Bronchial epithelial cell (primary cell): Measurements from ENCODE around the gene PKP3. TPM values are rescaled to one million over a fixed set of nuclear protein-coding genes. Genes with fewer than 3 reads are reported as not detected.

Experiments used
- DNase-seq: peaks from one replicate; pipeline ENCODE4 v3.0.0-alpha.2; 2010; ENCODE audit warnings: low read depth
- FAIRE-seq: peaks from 2 replicates; lab custom pipeline; 2011; peaks lifted over from hg19 to GRCh38; lab: Jason Lieb, UNC
- H3K27me3 ChIP-seq: 2 replicates; pipeline ENCODE4 v1.5.1; 2011; ENCODE audit warnings: low read length; ENCODE audit not compliant: control insufficient read depth, insufficient read depth
- H3K36me3 ChIP-seq: 2 replicates; pipeline ENCODE4 v1.5.1; 2011; ENCODE audit warnings: low read length; ENCODE audit not compliant: control insufficient read depth, insufficient read depth
- H3K4me3 ChIP-seq: 2 replicates; pipeline ENCODE4 v1.5.1; 2011; ENCODE audit warnings: mild to moderate bottlenecking, low read depth, low read length, control low read depth
- total RNA-seq: library from RNA; depleted of rRNA; stranded (reverse); fragments of >200 nt; gene quantifications from 2 replicates; pipeline ENCODE4 v1.2.1, GENCODE V29; 2014
- TF ChIP-seq, protein P1 (sequence below): IDR thresholded peaks from 2 replicates; pipeline ENCODE4 v1.5.1; 2011; ENCODE audit warnings: mild to moderate bottlenecking, moderate library complexity, low read length, control low read depth, inconsistent platforms; ENCODE audit not compliant: insufficient read depth, severe bottlenecking

PKP3 gene
- total RNA-seq, 1 donor from 2014 or later: 231 TPM

DNA sequence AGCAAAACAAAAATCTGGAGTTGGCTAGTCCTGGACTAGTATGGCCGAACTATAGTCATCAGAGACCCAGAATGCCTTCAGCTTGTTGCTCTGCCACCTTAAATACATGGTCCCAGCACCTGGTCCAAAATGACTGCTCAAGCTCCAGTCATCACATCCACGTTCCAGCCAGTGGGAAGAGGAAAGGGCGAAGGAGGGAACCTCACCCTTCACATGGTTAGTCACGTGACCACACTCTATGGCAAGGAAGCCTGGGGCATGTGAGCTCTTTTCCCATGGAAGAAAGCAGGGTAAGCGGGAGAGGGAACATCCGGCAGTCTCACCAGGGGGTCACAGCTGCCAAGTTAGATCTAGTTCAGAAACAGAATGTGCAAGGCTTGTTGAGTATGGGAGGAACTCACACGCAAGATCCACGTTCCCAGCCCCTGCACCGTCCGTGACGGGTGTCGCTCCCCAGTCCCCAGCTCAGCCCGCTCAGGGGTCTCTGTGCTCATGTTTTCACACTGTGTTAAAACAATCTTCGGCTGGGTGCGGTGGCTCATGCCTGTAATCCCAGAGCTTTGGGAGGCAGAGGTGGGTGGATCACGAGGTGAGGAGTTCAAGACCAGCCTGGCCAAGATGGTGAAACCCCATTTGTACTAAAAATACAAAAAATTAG lies 49.7 kb downstream of the PKP3 start:
- TF ChIP-seq, protein P1, sequence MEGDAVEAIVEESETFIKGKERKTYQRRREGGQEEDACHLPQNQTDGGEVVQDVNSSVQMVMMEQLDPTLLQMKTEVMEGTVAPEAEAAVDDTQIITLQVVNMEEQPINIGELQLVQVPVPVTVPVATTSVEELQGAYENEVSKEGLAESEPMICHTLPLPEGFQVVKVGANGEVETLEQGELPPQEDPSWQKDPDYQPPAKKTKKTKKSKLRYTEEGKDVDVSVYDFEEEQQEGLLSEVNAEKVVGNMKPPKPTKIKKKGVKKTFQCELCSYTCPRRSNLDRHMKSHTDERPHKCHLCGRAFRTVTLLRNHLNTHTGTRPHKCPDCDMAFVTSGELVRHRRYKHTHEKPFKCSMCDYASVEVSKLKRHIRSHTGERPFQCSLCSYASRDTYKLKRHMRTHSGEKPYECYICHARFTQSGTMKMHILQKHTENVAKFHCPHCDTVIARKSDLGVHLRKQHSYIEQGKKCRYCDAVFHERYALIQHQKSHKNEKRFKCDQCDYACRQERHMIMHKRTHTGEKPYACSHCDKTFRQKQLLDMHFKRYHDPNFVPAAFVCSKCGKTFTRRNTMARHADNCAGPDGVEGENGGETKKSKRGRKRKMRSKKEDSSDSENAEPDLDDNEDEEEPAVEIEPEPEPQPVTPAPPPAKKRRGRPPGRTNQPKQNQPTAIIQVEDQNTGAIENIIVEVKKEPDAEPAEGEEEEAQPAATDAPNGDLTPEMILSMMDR: no peak
- H3K36me3 ChIP-seq: no peaks in the 10 kb centered on the region
- DNase-seq (no peak), FAIRE-seq (peak; percentile 7)
- no peak overlapping the region for H3K4me3 ChIP-seq
- H3K27me3 ChIP-seq: no peaks in the 10 kb centered on the region

DNA sequence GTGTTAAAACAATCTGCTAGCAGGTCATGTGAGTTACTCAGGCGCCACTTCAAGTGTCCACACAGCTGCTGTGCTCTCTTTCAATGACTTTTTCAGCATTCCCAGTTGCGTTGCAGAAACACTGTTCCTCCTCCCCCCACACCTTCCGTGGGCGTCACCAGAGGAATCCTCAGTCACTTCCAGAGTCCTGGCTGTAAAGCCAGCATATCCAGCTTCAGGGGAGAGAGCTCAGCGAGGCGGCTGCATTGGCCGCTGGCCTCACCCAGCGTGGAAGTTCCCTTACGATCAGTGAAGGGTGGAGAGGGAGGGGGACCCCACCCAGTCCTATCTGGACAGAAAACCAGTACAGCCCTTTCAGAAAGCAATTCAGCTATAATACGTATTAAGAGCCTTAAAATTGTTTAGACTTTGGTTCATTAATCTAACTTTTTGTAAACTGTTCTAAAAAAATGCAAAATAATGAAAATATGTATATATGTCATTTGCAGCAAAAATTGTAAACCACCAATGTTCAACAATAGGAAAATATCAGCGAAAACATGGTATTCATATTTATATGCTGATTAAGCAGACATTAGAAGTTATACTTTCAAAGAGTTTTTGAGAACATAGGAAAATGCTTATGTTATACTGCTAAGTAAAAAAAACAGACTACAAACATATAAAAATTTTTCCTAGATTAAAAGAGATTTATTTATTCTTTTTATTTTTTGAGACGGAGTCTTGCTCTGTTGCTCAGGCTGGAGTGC lies 50.6 kb downstream of the PKP3 start:
- DNase-seq (peak; percentile 33), FAIRE-seq (no peak)
- Histone ChIP-seq H3K4me3 (no peak overlapping the region), H3K27me3 (no peaks in the 10 kb centered on the region), H3K36me3 (no peaks in the 10 kb centered on the region)
- TF ChIP-seq, protein P1: no peak

- DNase-seq: no peak
- H3K27me3 ChIP-seq: no peaks in the 10 kb centered on the region
- H3K4me3 ChIP-seq: no peak overlapping the region
- no peak for FAIRE-seq
- TF ChIP-seq, protein P1: no peak
- no peaks in the 10 kb centered on the region for H3K36me3 ChIP-seq
Observed at GRCh38 chr11:445765-446588, 52.0 kb downstream of the PKP3 start.

- peak; percentile 71 for DNase-seq
- H3K27me3 ChIP-seq: no peaks in the 10 kb centered on the region
- TF ChIP-seq, protein P1: no peak
- no peak for FAIRE-seq
- no peak overlapping the region for H3K4me3 ChIP-seq
- H3K36me3 ChIP-seq: no peaks in the 10 kb centered on the region
Observed at GRCh38 chr11:446891-447290, 52.9 kb downstream of the PKP3 start.

DNA sequence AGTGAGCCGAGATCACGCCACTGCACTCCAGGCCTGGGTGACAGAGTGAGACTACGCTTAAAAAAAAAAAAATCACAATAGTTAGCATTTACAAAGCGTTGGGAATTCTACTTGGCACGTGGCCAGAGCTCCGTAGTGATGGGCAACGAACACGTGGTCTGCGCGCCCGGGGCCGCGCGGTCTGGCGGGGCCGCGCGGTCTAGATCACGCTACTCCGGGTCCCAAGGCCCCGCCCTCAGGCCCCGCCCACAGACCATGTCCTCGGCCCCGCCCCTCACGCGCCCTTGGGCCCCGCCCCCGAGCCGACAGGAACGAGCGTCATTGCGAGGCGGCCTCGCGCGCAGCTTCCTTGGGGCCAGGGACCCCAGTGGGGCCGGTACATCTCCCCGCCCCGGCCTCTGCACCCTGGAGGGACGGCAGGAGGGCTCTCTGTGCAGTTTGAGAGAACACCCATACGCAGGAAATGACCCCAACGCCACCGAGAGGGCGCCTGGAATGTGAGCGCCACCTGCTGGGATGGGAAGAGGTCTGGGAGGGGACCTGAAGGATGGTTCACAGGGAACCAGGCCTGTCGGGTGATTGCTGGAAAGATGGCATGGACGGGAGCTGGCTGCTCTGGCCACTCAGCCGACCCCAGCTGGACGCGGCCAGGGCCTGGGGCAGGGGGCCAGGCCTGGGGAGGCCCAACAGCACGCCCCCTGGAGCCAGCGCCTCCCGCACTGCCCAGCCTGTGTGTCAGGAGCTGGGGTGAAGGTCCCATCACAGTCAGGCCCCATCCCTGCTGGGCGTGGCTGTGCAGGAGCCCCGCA lies 54.1 kb downstream of the PKP3 start:
- FAIRE-seq: no peak
- TF ChIP-seq, protein P1: peak; percentile 95

More for the DNA sequence above, 54.1 kb downstream of the PKP3 start:
- Histone ChIP-seq H3K27me3 (no peaks in the 10 kb centered on the region), H3K36me3 (peaks cover 6% of the 10 kb centered on the region), H3K4me3 (peak overlapping the region; percentile 70)
- DNase-seq: peak; percentile 67
